Peyer's patch (tissue), 4 donors: Measurements from ENCODE around the gene DHX29. TPM values are rescaled to one million over a fixed set of nuclear protein-coding genes. Genes with fewer than 3 reads are reported as not detected.

Source experiments
- DNase-seq, 3 donors: peaks; one replicate each; pipeline ENCODE4 v3.0.0-alpha.2; 2017 to 2019
- H3K27ac ChIP-seq, 4 donors: fragments of 200-600 bp; sonication (generic); one replicate each; pipeline ENCODE4 v1.5.1; 2016 to 2019
- H3K27me3 ChIP-seq, 2 donors: fragments of 200-600 bp; sonication (generic); one replicate each; pipeline ENCODE4 v1.5.1; 2019
- H3K36me3 ChIP-seq, 3 donors: fragments of 200-600 bp; sonication (generic); one replicate each; pipeline ENCODE4 v1.5.1; 2016 to 2019
- H3K4me1 ChIP-seq, 4 donors: fragments of 200-600 bp; sonication (generic); one replicate each; pipeline ENCODE4 v1.5.1; 2016 to 2019
- H3K4me3 ChIP-seq, 4 donors: fragments of 200-600 bp; sonication (generic); 1 replicate in 3 of 4; 2 replicates in 1 of 4; pipeline ENCODE4 v1.5.1; 2016 to 2019; ENCODE audit warnings: mild to moderate bottlenecking in 1 of 4
- H3K9me3 ChIP-seq, 4 donors: fragments of 200-600 bp; sonication (generic); one replicate each; pipeline ENCODE4 v1.5.1; 2016 to 2019; ENCODE audit warnings: mild to moderate bottlenecking in 1 of 4
- POLR2A ChIP-seq, 2 donors: fragments of 450-650 bp; IDR thresholded peaks; one replicate each; pipeline ENCODE4 v1.5.1; 2017; ENCODE audit warnings: antibody characterized with exemption in 2 of 2, mild to moderate bottlenecking in 2 of 2, moderate library complexity in 2 of 2
- total RNA-seq, 4 donors: library from RNA; depleted of rRNA; stranded (reverse); fragments of >200 nt; gene quantifications; one replicate each; pipeline ENCODE4 v1.1.0, GENCODE V29; 2016
- TF ChIP-seq, protein P1 (sequence below), 6 experiments: fragments of 450-650 bp in 4 of 6; fragments of 200-600 bp in 2 of 6; sonication (generic) in 1 of 6; IDR thresholded peaks; one replicate each; pipeline ENCODE4 v1.5.1; 2017 to 2019; ENCODE audit warnings: antibody characterized with exemption in 6 of 6, mild to moderate bottlenecking in 3 of 6, moderate library complexity in 1 of 6

The DHX29 gene
- total RNA-seq, 4 donors from 2014 or later = 16.0 to 26.4 (median 20.9) TPM

DNA sequence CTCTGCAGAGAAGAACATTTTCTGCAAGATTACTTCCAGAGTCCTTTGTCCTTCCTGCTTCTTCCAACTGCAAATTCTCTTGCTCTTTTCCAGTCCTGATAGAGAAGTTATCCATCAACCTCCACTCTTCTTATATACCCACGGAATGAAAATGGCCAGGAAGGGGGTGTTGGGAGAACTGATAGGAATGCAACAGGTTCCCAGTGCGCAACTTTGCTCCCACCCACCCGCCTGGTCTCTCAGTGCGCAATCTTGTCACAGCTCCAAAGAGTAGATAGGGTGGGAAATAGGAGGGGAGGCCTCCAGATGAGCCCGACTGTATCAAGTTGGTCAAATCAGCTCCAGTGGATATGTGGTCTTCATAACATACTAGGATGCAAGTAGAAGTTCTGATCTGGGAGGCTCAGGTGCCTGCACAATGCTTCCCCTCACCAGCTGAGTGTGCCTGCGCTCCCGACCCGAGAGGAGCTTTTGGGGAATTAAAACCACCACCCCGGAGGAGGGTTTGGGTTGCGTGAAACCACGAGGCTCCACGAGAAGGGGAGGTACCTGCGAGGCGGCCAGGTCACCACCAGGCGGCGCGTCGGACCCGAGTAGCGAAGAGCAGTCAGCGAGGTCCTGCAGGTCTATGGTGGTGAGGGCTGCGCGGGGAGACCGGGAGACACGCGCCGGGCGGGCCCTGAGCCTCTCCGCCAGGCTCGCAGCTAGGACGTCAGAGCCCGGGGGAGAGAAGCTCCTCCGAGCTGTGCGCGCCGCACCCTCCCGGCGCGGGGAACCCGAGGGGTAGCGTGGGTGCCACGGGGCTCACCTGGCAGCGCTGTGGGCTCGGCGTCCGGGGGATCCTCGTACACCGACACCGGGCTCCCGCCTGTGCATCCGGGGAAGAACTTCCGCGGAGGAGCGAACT is 81.2 kb downstream of the DHX29 start:
- no peak overlapping the region for H3K27ac ChIP-seq
- no peaks in the 10 kb centered on the region for H3K36me3 ChIP-seq

DNA sequence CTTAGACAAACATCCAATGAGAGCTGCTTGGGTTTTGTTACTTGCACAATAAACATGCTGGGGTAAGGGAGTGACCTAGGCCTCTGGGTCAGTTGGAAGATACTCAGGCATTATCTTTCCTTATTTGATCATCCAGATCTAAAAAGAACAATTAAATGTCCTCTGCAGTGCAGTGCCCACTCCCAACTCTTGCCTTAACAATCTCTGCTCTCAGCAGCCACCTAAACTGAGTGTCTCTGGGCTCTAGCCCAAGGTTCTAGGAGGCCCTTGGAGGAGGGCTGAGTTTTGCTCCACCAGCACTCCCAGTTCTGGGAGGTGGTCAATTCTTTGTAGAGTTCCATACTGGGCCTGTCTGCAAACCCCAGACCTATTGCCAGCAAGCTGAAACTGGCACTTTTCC is 82.1 kb downstream of the DHX29 start:
- Histone ChIP-seq H3K9me3 (no peaks in the 10 kb centered on the region), H3K27me3 (peaks cover 0 to 65% of the 10 kb centered on the region in 2 donors), H3K4me3 (no peak overlapping the region), H3K36me3 (no peaks in the 10 kb centered on the region), H3K4me1 (peaks cover 0 to 41% (median 13%) of the 10 kb centered on the region in 4 donors), H3K27ac (no peak overlapping the region)
- no peak for DNase-seq
- no peak for TF ChIP-seq POLR2A (IDR thresholded peaks at IDR 0.05)

More for the DNA sequence above, 81.2 kb downstream of the DHX29 start:
- H3K27me3 ChIP-seq = peaks cover 0 to 65% of the 10 kb centered on the region in 2 donors
- no peaks in the 10 kb centered on the region for H3K9me3 ChIP-seq
- H3K4me1 ChIP-seq = peaks cover 0 to 38% (median 11%) of the 10 kb centered on the region in 4 donors
- TF ChIP-seq, protein P1, sequence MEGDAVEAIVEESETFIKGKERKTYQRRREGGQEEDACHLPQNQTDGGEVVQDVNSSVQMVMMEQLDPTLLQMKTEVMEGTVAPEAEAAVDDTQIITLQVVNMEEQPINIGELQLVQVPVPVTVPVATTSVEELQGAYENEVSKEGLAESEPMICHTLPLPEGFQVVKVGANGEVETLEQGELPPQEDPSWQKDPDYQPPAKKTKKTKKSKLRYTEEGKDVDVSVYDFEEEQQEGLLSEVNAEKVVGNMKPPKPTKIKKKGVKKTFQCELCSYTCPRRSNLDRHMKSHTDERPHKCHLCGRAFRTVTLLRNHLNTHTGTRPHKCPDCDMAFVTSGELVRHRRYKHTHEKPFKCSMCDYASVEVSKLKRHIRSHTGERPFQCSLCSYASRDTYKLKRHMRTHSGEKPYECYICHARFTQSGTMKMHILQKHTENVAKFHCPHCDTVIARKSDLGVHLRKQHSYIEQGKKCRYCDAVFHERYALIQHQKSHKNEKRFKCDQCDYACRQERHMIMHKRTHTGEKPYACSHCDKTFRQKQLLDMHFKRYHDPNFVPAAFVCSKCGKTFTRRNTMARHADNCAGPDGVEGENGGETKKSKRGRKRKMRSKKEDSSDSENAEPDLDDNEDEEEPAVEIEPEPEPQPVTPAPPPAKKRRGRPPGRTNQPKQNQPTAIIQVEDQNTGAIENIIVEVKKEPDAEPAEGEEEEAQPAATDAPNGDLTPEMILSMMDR (IDR thresholded peaks at IDR 0.05) = peak in 4 of 6 experiments; percentile 26 to 56 (median 53)
- TF ChIP-seq POLR2A (IDR thresholded peaks at IDR 0.05) = no peak
- DNase-seq = peak in 2 of 3 donors; percentile 61 to 65
- peak overlapping the region; percentile 15 to 59 (median 48) for H3K4me3 ChIP-seq

DNA sequence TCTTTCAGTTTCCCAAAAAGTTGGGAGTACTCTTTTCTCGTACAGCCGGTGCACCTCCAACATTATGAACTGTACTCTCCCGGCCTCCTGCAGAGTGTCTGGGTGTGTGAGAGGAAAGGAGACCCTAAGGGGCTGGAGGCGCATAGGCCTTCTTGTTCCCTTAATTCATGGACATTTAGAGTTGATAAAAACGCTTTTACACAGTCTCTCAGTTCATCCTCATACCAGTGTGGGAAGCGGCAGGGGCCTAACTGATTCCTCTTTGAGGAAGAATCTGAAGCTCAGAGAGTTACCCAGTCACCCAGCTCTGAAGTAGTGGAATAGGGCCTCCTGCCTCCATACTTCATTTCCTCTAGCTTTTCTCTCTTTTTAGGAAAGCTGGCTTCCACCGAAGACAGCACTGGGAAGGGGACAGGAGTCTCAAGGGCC is 83.7 kb downstream of the DHX29 start:
- H3K4me1 ChIP-seq = peaks cover 0 to 45% (median 13%) of the 10 kb centered on the region in 4 donors
- H3K27me3 ChIP-seq = peaks cover 0 to 62% of the 10 kb centered on the region in 2 donors
- DNase-seq = no peak
- no peak for TF ChIP-seq POLR2A (IDR thresholded peaks at IDR 0.05)
- H3K9me3 ChIP-seq = no peaks in the 10 kb centered on the region
- H3K27ac ChIP-seq = no peak overlapping the region
- H3K36me3 ChIP-seq = no peaks in the 10 kb centered on the region
- H3K4me3 ChIP-seq = no peak overlapping the region

DNA sequence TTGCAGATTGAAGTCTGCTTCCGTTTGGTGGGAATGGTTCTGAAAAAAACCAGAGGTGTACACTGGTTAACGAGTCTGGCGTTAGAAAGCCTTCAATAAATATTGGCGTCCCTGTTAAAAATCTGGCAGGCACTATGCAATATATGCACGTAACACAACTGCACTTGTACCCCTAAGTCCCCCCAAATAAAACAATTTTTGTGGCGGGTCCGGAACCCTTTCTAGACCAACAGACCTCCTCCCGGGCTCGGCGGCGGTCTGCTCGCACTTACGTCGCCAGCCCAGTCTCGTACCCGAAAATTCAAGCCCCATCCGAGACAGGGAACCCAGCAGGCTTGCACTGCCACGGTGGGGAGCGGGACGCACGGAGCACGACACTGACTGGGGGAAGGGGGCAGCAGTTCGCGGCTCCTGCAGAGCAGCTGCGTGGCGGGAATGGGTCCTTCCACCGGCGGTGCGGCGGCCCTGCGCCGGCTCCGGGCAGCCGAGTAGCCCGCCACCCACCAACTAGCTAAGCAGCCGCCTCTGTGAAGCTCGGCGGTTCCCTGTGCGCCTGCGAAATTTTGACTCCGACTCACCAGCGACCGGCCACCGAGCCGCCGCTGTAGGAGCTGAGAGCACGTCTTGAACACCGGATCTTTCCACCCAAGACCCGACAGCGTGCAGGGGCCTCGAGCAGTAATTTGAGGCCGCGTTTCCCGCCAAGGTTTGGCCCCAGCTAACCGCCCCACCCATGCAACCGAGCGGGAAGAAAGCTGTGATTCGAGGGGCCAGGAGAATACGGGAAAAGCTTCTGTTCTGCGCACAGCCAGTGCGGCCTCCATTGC is 84.3 kb downstream of the DHX29 start:
- no peak for DNase-seq
- Histone ChIP-seq H3K36me3 (no peaks in the 10 kb centered on the region), H3K4me1 (peaks cover 0 to 45% (median 13%) of the 10 kb centered on the region in 4 donors), H3K27ac (no peak overlapping the region), H3K4me3 (peak overlapping the region in 2 of 4 donors; percentile 15 to 21), H3K9me3 (no peaks in the 10 kb centered on the region), H3K27me3 (peaks cover 0 to 62% of the 10 kb centered on the region in 2 donors)
- TF ChIP-seq, protein P1 (IDR thresholded peaks at IDR 0.05) = no peak
- TF ChIP-seq POLR2A (IDR thresholded peaks at IDR 0.05) = no peak

DNA sequence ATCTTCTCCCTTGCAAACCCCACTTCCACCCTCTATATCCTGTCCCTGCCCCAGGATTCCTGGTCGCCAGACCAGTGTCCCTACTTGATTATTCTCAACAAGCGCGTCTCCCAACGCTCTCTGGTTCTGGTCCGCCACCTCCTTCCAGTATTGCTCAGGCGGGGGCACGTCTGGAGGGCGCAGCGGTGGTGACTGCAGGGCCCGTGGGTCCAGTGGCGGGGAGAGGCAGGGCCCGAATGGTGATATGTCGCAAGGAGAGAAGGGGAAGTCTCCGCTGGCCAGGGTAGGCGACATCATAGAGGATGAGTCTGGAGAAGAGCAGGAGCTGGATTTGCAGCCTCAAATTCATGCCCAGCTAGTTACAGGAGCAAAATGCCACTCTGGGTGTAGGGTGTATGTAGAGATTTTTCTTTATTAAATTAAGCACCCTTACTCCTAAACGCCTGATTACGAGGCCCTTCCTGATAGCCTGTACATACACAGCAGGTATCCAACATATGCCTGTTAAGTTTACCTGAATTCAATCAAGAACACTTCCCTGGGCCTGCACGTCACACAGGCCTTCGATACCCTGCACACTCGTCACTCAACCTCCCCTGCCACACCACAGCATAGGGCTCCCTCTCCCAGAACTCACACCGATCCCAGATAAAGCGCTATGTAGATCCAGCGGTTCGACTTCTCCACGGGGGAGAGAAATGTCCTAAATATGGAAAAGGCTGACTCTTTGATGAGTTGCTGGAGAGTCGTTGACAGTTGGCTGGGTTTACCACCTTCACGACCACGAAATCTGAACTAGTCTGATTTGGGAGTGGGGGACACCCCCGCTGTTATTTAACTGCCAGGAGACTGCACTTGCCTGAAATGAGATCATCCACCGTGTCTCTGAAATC is 85.2 kb downstream of the DHX29 start:
- H3K27me3 ChIP-seq = peaks cover 0 to 56% of the 10 kb centered on the region in 2 donors
- no peak for TF ChIP-seq POLR2A (IDR thresholded peaks at IDR 0.05)
- TF ChIP-seq, protein P1 (IDR thresholded peaks at IDR 0.05) = no peak
- no peak overlapping the region for H3K4me3 ChIP-seq
- H3K4me1 ChIP-seq = peaks cover 0 to 37% (median 11%) of the 10 kb centered on the region in 4 donors
- H3K36me3 ChIP-seq = no peaks in the 10 kb centered on the region
- H3K27ac ChIP-seq = no peak overlapping the region
- no peak for DNase-seq
- H3K9me3 ChIP-seq = no peaks in the 10 kb centered on the region
